Measurements from ENCODE around the gene NPTX2.

Gene NPTX2

DNA sequence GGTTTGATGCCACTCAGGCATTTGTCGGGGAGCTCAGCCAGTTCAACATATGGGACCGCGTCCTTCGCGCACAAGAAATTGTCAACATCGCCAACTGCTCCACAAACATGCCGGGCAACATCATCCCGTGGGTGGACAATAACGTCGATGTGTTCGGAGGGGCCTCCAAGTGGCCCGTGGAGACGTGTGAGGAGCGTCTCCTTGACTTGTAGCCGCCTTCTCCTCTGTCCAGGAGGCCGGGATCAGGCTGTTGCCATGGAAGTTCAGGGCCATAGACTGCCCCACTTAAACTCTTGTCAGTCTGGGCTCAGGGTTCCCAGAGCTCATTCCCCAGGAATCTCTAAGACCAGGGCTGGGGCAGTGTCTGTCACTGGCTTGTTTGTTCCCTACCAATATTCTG is 11.3 kb downstream of the NPTX2 start:
- no peak overlapping the region for H3K18ac ChIP-seq (ENCODE audit: low read depth in 1 of 2, low read length in 2 of 2)
- H2BK5ac ChIP-seq (ENCODE audit: low read depth, low read length, poor library complexity, severe bottlenecking), result no peak overlapping the region
- no peak overlapping the region for H4K8ac ChIP-seq (ENCODE audit: low read length)
- H3K4me1 ChIP-seq (ENCODE audit: control insufficient read depth, insufficient read depth, low read depth, low read length), result no peaks in the 10 kb centered on the region
- H2BK120ac ChIP-seq (ENCODE audit: low read depth, low read length), result no peak overlapping the region
- no peak overlapping the region for H3K4ac ChIP-seq (ENCODE audit: low read depth in 1 of 2, low read length in 2 of 2)
- H3K36me3 ChIP-seq (ENCODE audit: control insufficient read depth in 1 of 2, insufficient read depth in 2 of 2, low read depth in 1 of 2, low read length in 2 of 2), result no peaks in the 10 kb centered on the region
- no peak overlapping the region for H2BK15ac ChIP-seq (ENCODE audit: low read depth, poor library complexity, severe bottlenecking)
- H2BK12ac ChIP-seq (ENCODE audit: low read length in 2 of 2), result no peak overlapping the region
- H3K23ac ChIP-seq (ENCODE audit: low read length in 2 of 2), result no peak overlapping the region
- no peak overlapping the region for H2AFZ ChIP-seq (ENCODE audit: low read depth, low read length)
- no peak overlapping the region for H3K4me2 ChIP-seq (ENCODE audit: low read length, poor library complexity, severe bottlenecking)
- no peak overlapping the region for H3K4me3 ChIP-seq (ENCODE audit: insufficient read depth in 1 of 2, low read depth in 1 of 2, low read length in 2 of 2)
- peaks cover 9% of the 10 kb centered on the region for H3K9me3 ChIP-seq (ENCODE audit: control insufficient read depth, low read length)
- no peak for DNase-seq
- no peaks in the 10 kb centered on the region for H3K27me3 ChIP-seq (ENCODE audit: control insufficient read depth in 1 of 2, insufficient read depth in 1 of 2, low read length in 2 of 2)
- H3K79me1 ChIP-seq (replicated peaks; ENCODE audit: low read length, poor library complexity, severe bottlenecking), result no peaks in the 10 kb centered on the region
- no peak overlapping the region for H2AK5ac ChIP-seq (ENCODE audit: low read length, severe bottlenecking)
- H3K9ac ChIP-seq (ENCODE audit: low read length), result no peak overlapping the region
- no peak overlapping the region for H3K27ac ChIP-seq (ENCODE audit: low read length, poor library complexity, severe bottlenecking)
- no peak overlapping the region for H3K14ac ChIP-seq (ENCODE audit: low read length in 2 of 2)
- whole genome bisulfite sequencing, result 91% methylated on average over 16 of the region's 16 CpGs
- no peak overlapping the region for H4K91ac ChIP-seq (ENCODE audit: low read length)

DNA sequence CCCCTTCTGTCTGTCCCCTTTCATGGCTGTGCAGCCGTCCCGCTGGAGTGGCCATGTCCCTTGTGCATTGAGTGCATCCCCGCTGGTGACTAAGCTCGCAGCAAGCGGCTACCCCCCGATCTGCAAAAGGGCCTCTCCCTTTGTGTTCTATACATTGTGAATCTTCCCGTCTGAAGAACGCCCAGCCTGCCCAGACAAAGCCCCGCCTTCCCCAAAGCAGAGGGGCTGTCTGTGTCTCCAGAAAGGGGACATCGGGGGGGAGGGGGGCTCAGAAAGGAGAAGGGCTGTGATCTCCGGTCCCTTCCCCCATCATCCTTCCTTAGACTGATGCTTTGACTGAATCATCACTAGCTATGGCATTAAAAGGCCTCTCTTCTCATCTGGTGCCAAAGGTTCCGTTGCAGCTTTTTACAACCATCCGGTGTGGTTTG is 11.9 kb downstream of the NPTX2 start:
- Histone ChIP-seq H4K91ac (ENCODE audit: low read length) (no peak overlapping the region), H2AK5ac (ENCODE audit: low read length, severe bottlenecking) (no peak overlapping the region), H3K9ac (ENCODE audit: low read length) (no peak overlapping the region), H3K36me3 (ENCODE audit: control insufficient read depth in 1 of 2, insufficient read depth in 2 of 2, low read depth in 1 of 2, low read length in 2 of 2) (no peaks in the 10 kb centered on the region), H4K8ac (ENCODE audit: low read length) (no peak overlapping the region), H2AFZ (ENCODE audit: low read depth, low read length) (no peak overlapping the region), H3K4ac (ENCODE audit: low read depth in 1 of 2, low read length in 2 of 2) (no peak overlapping the region), H3K27ac (ENCODE audit: low read length, poor library complexity, severe bottlenecking) (no peak overlapping the region), H2BK12ac (ENCODE audit: low read length in 2 of 2) (no peak overlapping the region), H3K4me1 (ENCODE audit: control insufficient read depth, insufficient read depth, low read depth, low read length) (no peaks in the 10 kb centered on the region), H3K4me3 (ENCODE audit: insufficient read depth in 1 of 2, low read depth in 1 of 2, low read length in 2 of 2) (no peak overlapping the region), H3K14ac (ENCODE audit: low read length in 2 of 2) (no peak overlapping the region), H2BK5ac (ENCODE audit: low read depth, low read length, poor library complexity, severe bottlenecking) (no peak overlapping the region), H2BK120ac (ENCODE audit: low read depth, low read length) (no peak overlapping the region), H3K79me1 (replicated peaks; ENCODE audit: low read length, poor library complexity, severe bottlenecking) (no peaks in the 10 kb centered on the region), H3K18ac (ENCODE audit: low read depth in 1 of 2, low read length in 2 of 2) (no peak overlapping the region), H3K27me3 (ENCODE audit: control insufficient read depth in 1 of 2, insufficient read depth in 1 of 2, low read length in 2 of 2) (no peaks in the 10 kb centered on the region), H3K4me2 (ENCODE audit: low read length, poor library complexity, severe bottlenecking) (no peak overlapping the region), H2BK15ac (ENCODE audit: low read depth, poor library complexity, severe bottlenecking) (no peak overlapping the region), H3K9me3 (ENCODE audit: control insufficient read depth, low read length) (peaks cover 9% of the 10 kb centered on the region), H3K23ac (ENCODE audit: low read length in 2 of 2) (no peak overlapping the region)
- WGBS, result 64% methylated on average over 12 of the region's 13 CpGs
- DNase-seq, result no peak

DNA sequence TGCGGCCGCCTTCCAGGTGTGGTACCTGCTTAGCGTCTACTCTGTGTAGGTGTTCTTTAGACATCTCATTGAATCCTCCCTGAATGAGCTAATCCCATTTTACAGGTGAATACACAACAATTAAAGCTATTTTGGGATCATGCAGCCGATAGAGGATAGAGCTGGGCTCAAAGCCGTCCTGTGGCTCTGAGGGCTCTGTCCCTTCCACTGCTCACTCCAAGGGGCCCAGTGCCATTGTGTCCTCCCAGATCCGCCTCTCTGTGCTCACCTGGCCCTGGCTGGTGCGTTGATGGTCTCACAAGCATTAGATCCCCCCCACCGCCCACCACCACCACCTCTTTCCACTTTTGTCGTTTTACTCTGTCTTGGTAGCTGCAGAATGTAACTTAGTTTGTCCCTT is 13.1 kb downstream of the NPTX2 start:
- Histone ChIP-seq H2BK120ac (ENCODE audit: low read depth, low read length) (no peak overlapping the region), H2BK15ac (ENCODE audit: low read depth, poor library complexity, severe bottlenecking) (no peak overlapping the region), H3K9me3 (ENCODE audit: control insufficient read depth, low read length) (peaks cover 9% of the 10 kb centered on the region), H3K27me3 (ENCODE audit: control insufficient read depth in 1 of 2, insufficient read depth in 1 of 2, low read length in 2 of 2) (no peaks in the 10 kb centered on the region), H3K4me1 (ENCODE audit: control insufficient read depth, insufficient read depth, low read depth, low read length) (no peaks in the 10 kb centered on the region), H3K9ac (ENCODE audit: low read length) (no peak overlapping the region), H3K4ac (ENCODE audit: low read depth in 1 of 2, low read length in 2 of 2) (no peak overlapping the region), H2BK5ac (ENCODE audit: low read depth, low read length, poor library complexity, severe bottlenecking) (no peak overlapping the region), H4K8ac (ENCODE audit: low read length) (no peak overlapping the region), H4K91ac (ENCODE audit: low read length) (no peak overlapping the region), H3K18ac (ENCODE audit: low read depth in 1 of 2, low read length in 2 of 2) (no peak overlapping the region), H3K4me2 (ENCODE audit: low read length, poor library complexity, severe bottlenecking) (no peak overlapping the region), H3K23ac (ENCODE audit: low read length in 2 of 2) (no peak overlapping the region), H3K4me3 (ENCODE audit: insufficient read depth in 1 of 2, low read depth in 1 of 2, low read length in 2 of 2) (no peak overlapping the region), H2BK12ac (ENCODE audit: low read length in 2 of 2) (no peak overlapping the region), H3K14ac (ENCODE audit: low read length in 2 of 2) (no peak overlapping the region), H2AFZ (ENCODE audit: low read depth, low read length) (no peak overlapping the region), H3K27ac (ENCODE audit: low read length, poor library complexity, severe bottlenecking) (no peak overlapping the region), H3K79me1 (replicated peaks; ENCODE audit: low read length, poor library complexity, severe bottlenecking) (no peaks in the 10 kb centered on the region), H2AK5ac (ENCODE audit: low read length, severe bottlenecking) (no peak overlapping the region), H3K36me3 (ENCODE audit: control insufficient read depth in 1 of 2, insufficient read depth in 2 of 2, low read depth in 1 of 2, low read length in 2 of 2) (no peaks in the 10 kb centered on the region)
- 63% methylated on average over 9 of the region's 9 CpGs for WGBS
- DNase-seq, result no peak

DNA sequence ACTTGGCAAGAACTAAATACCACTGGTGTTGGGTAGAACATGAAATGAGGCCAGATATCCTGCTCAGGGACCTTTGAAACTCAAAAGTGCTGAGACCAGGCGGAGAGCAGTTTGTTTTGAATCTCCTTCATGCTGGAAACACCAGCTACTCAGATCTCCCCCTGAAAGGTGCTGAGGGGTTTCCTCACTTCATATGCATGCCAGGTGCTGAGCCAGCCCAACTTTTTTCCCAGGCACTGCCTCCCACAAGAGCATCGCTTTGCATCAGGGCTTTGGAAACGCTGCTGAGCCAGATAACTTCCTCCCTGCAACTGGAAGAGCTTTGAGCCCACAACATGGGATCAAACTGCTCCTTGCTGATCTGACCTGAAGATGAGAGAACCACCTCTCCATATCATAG is 13.7 kb downstream of the NPTX2 start:
- Histone ChIP-seq H3K9me3 (ENCODE audit: control insufficient read depth, low read length) (peaks cover 9% of the 10 kb centered on the region), H2BK120ac (ENCODE audit: low read depth, low read length) (no peak overlapping the region), H3K18ac (ENCODE audit: low read depth in 1 of 2, low read length in 2 of 2) (no peak overlapping the region), H3K9ac (ENCODE audit: low read length) (no peak overlapping the region), H3K4me1 (ENCODE audit: control insufficient read depth, insufficient read depth, low read depth, low read length) (no peaks in the 10 kb centered on the region), H3K36me3 (ENCODE audit: control insufficient read depth in 1 of 2, insufficient read depth in 2 of 2, low read depth in 1 of 2, low read length in 2 of 2) (no peaks in the 10 kb centered on the region), H3K4me2 (ENCODE audit: low read length, poor library complexity, severe bottlenecking) (no peak overlapping the region), H2BK12ac (ENCODE audit: low read length in 2 of 2) (no peak overlapping the region), H2BK15ac (ENCODE audit: low read depth, poor library complexity, severe bottlenecking) (no peak overlapping the region), H2AFZ (ENCODE audit: low read depth, low read length) (no peak overlapping the region), H3K4me3 (ENCODE audit: insufficient read depth in 1 of 2, low read depth in 1 of 2, low read length in 2 of 2) (no peak overlapping the region), H4K91ac (ENCODE audit: low read length) (no peak overlapping the region), H3K14ac (ENCODE audit: low read length in 2 of 2) (no peak overlapping the region), H3K23ac (ENCODE audit: low read length in 2 of 2) (no peak overlapping the region), H3K27me3 (ENCODE audit: control insufficient read depth in 1 of 2, insufficient read depth in 1 of 2, low read length in 2 of 2) (no peaks in the 10 kb centered on the region), H2AK5ac (ENCODE audit: low read length, severe bottlenecking) (no peak overlapping the region), H3K4ac (ENCODE audit: low read depth in 1 of 2, low read length in 2 of 2) (no peak overlapping the region), H3K79me1 (replicated peaks; ENCODE audit: low read length, poor library complexity, severe bottlenecking) (no peaks in the 10 kb centered on the region), H3K27ac (ENCODE audit: low read length, poor library complexity, severe bottlenecking) (no peak overlapping the region), H2BK5ac (ENCODE audit: low read depth, low read length, poor library complexity, severe bottlenecking) (no peak overlapping the region), H4K8ac (ENCODE audit: low read length) (no peak overlapping the region)
- no peak for DNase-seq
- 55% methylated on average over 3 of the region's 3 CpGs for WGBS

Data from mesenchymal stem cell (in vitro differentiated cells and primary cell).